Retinal pigment epithelial cell (primary cell): ENCODE results near the gene FRK.
"Not testable (repeated sequence)": the region's sequence is repeated elsewhere in the genome, so short reads cannot be mapped to it uniquely, and the experiment has no call there.

ENCODE experiments used
- DNase-seq: peaks from one replicate; pipeline ENCODE4 v3.0.0-alpha.2; 2010; ENCODE audit warnings: low read depth
- H3K4me3 ChIP-seq: 2 replicates; pipeline ENCODE4 v1.5.1; 2011; ENCODE audit warnings: mild to moderate bottlenecking, low read length, control low read depth, moderate library complexity
- CTCF ChIP-seq: conservative IDR thresholded peaks from 2 replicates; pipeline ENCODE4 v1.5.1; 2011; ENCODE audit warnings: low read depth, low read length, control low read depth, inconsistent platforms

Gene FRK

GRCh38 chr6:115947966-115948541 is 112.6 kb downstream of the FRK start:
- no peak for DNase-seq
- no peak for TF ChIP-seq CTCF

DNA sequence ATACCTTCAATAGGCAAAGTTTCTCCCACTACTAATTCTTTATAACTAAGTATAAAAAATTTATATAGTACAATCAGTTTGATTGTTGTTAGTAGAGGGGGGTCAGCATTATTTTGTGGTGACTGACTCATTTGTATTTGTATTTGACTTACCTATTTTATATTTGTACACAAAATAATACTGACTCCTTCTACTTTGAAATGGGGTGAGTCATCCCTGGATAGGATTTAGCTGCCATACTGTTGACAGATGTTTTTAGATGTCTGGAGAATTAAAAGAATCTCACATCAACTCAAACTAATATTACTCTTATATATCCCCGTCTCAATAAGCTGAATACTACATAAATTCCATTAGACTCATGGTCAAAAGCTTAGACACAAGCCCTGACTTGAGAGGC is 114.9 kb downstream of the FRK start:
- no peak overlapping the region for H3K4me3 ChIP-seq
- no peak for DNase-seq
- TF ChIP-seq CTCF, result no peak

More at GRCh38 chr6:115947966-115948541, 112.6 kb downstream of the FRK start:
- H3K4me3 ChIP-seq, result no peak overlapping the region

DNA sequence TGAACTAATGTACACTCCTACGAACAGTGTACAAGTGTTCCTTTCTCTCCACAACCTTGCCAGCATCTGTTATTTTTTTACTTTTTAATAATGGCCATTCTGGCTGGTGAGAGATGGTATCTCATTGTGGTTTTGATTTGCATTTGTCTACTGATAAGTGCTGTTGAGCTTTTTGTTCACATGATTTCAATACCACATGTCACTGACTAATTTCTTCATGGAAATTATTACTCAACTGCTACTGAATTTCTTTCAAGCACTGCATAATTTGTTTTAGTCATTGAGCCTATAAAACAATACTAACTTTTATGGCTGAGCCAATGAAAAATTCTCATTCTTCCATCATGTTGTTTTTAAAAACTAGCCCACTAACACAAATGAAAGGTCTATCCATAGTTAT is 115.4 kb downstream of the FRK start:
- no peak for DNase-seq
- TF ChIP-seq CTCF, result no peak
- H3K4me3 ChIP-seq, result no peak overlapping the region

GRCh38 chr6:115944829-115945228 is 115.9 kb downstream of the FRK start:
- DNase-seq, H3K4me3 ChIP-seq: not testable (repeated sequence)

- not testable (repeated sequence) for H3K4me3 ChIP-seq, DNase-seq
These were observed 123.2 kb downstream of the FRK start for GRCh38 chr6:115937502-115937901.

- DNase-seq, result no peak
- no peak overlapping the region for H3K4me3 ChIP-seq
- no peak for TF ChIP-seq CTCF
These were observed 125.3 kb downstream of the FRK start for GRCh38 chr6:115935361-115935760.

DNA sequence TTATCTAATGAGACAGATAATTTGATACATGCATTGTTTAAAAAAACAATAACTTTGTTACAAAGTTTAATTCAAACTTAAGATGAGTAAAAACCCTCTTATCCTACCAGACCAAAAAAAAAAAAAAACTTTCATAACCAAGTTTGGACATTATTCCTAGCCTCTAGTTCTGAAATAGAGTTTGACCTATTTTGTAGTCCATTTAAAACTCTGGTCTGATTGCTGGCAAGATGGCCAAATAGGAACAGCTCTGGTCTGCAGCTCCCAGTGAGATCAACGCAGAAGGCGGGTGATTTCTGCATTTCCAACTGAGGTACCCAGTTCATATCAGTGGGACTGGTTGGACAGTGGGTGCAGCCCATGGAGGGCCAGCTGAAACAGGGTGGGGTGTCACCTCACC is 125.9 kb downstream of the FRK start:
- no peak overlapping the region for H3K4me3 ChIP-seq
- no peak for TF ChIP-seq CTCF

DNA sequence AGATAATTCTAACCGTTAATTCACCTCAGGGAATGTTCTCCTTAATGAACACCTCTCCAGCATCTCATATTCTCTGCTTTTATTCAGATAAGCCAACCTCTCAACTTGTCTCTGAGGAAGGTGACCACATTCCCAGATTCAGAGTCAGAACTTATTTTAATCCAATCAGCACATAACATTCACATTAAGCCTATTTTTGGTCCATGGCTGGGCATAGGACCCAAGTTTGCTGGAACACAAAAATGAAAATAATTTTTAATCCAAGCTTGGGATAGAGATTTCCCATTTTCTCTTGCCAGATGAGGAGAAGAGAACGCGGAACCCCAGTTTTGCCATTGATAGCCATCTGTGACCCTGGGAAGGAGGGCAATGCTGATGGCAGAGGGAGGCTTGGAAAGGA is 126.5 kb downstream of the FRK start:
- TF ChIP-seq CTCF, result no peak
- no peak overlapping the region for H3K4me3 ChIP-seq
- no peak for DNase-seq

More for the DNA sequence above, 125.9 kb downstream of the FRK start:
- no peak for DNase-seq
